DMS153 treated with DMSO at 0.1 percent for 48 hours (cell line): ENCODE results near the gene MMP3.

ENCODE experiments used
- DNase-seq: peaks from one replicate; lab custom pipeline; 2025; ENCODE audit not compliant: unreplicated experiment; lab: John Stamatoyannopoulos, UW

MMP3 gene

DNA sequence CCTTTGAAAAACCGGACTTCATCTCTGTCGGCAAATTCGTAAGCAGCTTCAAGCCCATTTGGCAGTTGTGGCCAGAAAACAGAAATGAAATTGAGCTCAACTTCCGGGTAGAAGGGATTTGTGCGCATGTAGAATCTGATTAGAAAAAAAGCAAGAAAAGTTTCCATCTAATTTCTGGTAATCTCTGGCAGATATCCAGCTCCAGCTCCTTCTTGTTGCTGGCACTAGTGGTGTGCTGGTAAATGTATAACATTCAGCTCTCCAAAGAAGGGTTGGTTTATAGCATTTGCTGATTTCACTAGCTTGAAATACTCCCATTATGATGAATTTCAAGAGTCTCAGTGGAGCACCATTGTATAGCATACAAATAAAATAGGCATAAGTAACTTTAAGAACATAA is 50.8 kb downstream of the MMP3 start:
- DNase-seq: no peak

GRCh38 chr11:102791271-102792036 is 52.0 kb downstream of the MMP3 start:
- no peak for DNase-seq

DNA sequence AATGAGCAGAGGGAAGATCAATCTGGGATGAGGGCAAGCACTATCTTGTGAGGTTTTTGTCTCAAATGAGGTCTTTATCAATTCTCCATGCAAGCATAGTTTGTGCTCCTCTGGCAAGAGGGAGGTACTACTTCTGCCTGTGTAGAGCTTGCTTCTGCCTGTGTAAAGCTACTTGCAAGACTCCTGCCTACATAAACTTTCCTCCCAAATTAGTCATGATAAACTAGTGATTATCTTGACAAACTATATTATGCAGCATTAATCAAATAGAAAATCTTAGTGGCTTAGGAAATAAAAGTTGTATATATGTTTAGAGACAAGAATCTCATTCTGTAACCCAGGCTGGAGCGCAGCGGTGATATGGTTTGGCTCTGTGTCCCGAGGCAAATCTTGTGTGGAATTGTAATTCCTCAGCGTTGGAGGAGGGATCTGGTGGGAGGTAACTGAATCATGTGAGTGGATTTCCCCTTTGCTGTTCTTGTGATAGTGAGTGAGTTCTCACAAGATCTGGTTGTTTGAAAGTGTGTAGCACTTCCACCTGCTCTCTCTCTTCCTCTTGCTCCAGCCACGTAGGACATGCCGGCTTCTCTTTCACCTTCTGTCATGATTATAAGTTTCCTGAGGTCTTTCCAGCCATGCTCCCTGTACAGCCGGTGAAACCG is 54.9 kb downstream of the MMP3 start:
- DNase-seq: no peak
